Measurements from ENCODE around the gene HOXB6. TPM values are rescaled to one million over a fixed set of nuclear protein-coding genes. Genes with fewer than 3 reads are reported as not detected.

The HOXB6 gene
- total RNA-seq, 1 donor from 2014 or later: not detected

DNA sequence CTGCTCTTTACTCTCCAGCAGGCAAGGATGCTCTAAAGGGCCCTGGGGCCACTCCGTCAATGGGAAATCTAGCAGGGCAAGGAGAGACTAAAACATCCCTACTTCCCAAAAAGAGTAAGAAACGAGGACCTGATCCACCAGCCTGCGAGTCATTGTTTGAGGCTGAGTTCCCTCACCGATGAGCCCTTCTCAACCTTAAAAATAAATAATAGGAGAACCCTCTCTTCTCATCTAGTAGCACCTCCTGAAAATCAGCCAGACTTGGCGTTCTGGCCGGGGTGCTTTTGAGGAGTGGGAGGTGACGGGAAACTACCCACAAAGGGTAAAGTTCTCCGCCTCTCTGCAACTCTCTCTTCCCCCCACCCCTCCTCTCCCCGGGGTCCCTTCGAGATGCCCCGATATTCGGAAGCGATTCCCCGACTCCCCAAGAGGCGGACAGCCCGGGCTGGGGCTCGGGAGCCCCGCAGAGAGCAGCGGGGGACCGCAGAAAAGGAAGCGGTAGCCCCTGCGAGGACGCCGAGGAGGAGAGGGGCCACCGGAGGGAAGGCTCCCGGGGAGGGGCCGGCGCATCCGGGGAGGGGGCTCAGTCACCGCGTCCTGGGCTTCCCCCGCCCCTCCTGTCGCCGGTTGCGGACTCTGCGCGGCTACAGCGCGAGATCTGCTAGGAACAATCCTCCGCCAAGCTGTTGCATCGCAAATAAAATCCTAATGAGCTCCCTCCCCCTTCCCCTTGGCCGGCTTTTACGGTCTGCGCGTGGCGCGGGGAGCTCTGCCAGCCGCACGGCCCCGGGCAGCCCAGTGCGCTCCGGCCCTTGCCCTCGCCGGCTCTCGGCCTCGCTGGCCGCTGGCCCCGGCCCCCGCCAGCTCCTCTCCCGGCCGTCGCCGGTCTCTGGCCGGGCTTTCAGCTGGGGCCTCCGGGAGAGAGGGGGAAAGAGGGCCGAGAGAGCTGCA, 20.0 kb upstream of the HOXB6 start:
- Mint-ChIP-seq H3K27me3 (ENCODE audit: insufficient read depth, low read depth) (peaks cover 89% of the 10 kb centered on the region), H3K4me3 (no peak overlapping the region), H3K4me1 (peaks cover 6% of the 10 kb centered on the region), H3K36me3 (no peaks in the 10 kb centered on the region), H3K9me3 (peaks cover 13% of the 10 kb centered on the region), H3K27ac (no peak overlapping the region)
- H2AFZ ChIP-seq (replicated peaks): no peak overlapping the region
- no peaks in the 10 kb centered on the region for H3K36me3 ChIP-seq
- DNase-seq (ENCODE audit: low spot score): peak; percentile 65
- no peak overlapping the region for H3K27ac ChIP-seq
- peaks cover 9% of the 10 kb centered on the region for H3K4me1 ChIP-seq
- TF ChIP-seq, protein P1, sequence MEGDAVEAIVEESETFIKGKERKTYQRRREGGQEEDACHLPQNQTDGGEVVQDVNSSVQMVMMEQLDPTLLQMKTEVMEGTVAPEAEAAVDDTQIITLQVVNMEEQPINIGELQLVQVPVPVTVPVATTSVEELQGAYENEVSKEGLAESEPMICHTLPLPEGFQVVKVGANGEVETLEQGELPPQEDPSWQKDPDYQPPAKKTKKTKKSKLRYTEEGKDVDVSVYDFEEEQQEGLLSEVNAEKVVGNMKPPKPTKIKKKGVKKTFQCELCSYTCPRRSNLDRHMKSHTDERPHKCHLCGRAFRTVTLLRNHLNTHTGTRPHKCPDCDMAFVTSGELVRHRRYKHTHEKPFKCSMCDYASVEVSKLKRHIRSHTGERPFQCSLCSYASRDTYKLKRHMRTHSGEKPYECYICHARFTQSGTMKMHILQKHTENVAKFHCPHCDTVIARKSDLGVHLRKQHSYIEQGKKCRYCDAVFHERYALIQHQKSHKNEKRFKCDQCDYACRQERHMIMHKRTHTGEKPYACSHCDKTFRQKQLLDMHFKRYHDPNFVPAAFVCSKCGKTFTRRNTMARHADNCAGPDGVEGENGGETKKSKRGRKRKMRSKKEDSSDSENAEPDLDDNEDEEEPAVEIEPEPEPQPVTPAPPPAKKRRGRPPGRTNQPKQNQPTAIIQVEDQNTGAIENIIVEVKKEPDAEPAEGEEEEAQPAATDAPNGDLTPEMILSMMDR (IDR thresholded peaks at IDR 0.05): no peak
- peak; percentile 95 for TF ChIP-seq EZH2 (IDR thresholded peaks at IDR 0.05)
- no peak overlapping the region for H3K9ac ChIP-seq
- H3K4me2 ChIP-seq: peak overlapping the region; percentile 69
- H3F3A ChIP-seq (ENCODE audit: low read depth): peaks cover 4% of the 10 kb centered on the region
- peaks cover 99% of the 10 kb centered on the region for H4K20me1 ChIP-seq (ENCODE audit: low read depth)
- H3K9me3 ChIP-seq (ENCODE audit: low read depth): no peaks in the 10 kb centered on the region
- H3K4me3 ChIP-seq: peak overlapping the region; percentile 7
- peaks cover 100% of the 10 kb centered on the region for H3K27me3 ChIP-seq
- no peaks in the 10 kb centered on the region for H3K79me2 ChIP-seq (ENCODE audit: low read depth)

DNA sequence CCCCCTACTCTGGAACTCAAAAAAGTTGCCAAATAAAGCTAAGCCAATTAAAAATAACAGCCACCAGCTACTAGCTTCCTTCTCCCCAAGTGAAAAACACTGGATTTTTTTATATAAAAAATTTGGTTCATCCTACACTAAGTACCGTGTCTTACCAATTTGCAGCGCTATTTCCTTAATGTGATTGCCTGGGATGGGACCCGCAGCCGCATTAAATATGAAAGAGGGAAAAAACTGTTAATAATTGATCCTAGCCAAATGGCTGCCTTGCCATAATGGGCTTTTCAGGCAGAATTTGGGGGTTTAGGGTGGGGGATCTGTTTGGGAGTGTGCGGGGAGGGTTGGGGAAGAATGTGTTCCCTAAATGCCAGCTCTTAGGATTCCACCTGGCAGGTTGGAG, 19.3 kb upstream of the HOXB6 start:
- Mint-ChIP-seq H3K27ac (no peak overlapping the region), H3K4me1 (peaks cover 6% of the 10 kb centered on the region), H3K4me3 (no peak overlapping the region), H3K36me3 (no peaks in the 10 kb centered on the region), H3K9me3 (peaks cover 13% of the 10 kb centered on the region), H3K27me3 (ENCODE audit: insufficient read depth, low read depth) (peaks cover 88% of the 10 kb centered on the region)
- no peak overlapping the region for H3K27ac ChIP-seq
- no peaks in the 10 kb centered on the region for H3K36me3 ChIP-seq
- peaks cover 100% of the 10 kb centered on the region for H3K27me3 ChIP-seq
- H3K4me2 ChIP-seq: no peak overlapping the region
- H3K79me2 ChIP-seq (ENCODE audit: low read depth): no peaks in the 10 kb centered on the region
- H3F3A ChIP-seq (ENCODE audit: low read depth): peaks cover 4% of the 10 kb centered on the region
- TF ChIP-seq EZH2phosphoT487 (IDR thresholded peaks at IDR 0.05) (no peak), EZH2 (IDR thresholded peaks at IDR 0.05) (no peak)
- TF ChIP-seq, protein P1 (IDR thresholded peaks at IDR 0.05): no peak
- no peak overlapping the region for H2AFZ ChIP-seq (replicated peaks)
- H3K9ac ChIP-seq: no peak overlapping the region
- H3K4me3 ChIP-seq: no peak overlapping the region
- no peaks in the 10 kb centered on the region for H3K9me3 ChIP-seq (ENCODE audit: low read depth)
- H3K4me1 ChIP-seq: peaks cover 9% of the 10 kb centered on the region
- H4K20me1 ChIP-seq (ENCODE audit: low read depth): peaks cover 99% of the 10 kb centered on the region
- no peak for DNase-seq (ENCODE audit: low spot score)

DNA sequence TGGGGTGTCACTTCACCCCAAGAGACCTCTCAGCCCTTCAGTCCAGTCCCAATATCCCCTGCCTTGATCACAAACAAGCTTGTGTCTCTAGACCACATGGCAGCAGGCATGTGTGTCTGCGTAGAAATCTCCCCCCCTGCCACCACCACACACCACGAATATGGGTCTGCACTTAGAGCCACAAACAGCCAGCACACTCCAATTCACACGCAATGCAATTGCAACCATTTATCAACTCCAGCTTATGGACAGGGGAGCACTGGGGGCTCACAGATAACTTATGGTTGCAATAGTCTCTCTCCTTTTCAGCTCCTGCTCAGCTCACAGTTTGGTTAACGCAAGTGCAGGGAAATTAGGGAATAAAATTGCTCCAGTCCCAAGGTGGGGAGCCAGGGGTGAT, 18.8 kb upstream of the HOXB6 start:
- Histone ChIP-seq H2AFZ (replicated peaks) (no peak overlapping the region), H3K79me2 (ENCODE audit: low read depth) (no peaks in the 10 kb centered on the region), H3F3A (ENCODE audit: low read depth) (peaks cover 4% of the 10 kb centered on the region), H3K4me1 (peaks cover 9% of the 10 kb centered on the region), H3K27ac (no peak overlapping the region), H3K9me3 (ENCODE audit: low read depth) (no peaks in the 10 kb centered on the region), H4K20me1 (ENCODE audit: low read depth) (peaks cover 99% of the 10 kb centered on the region), H3K4me3 (no peak overlapping the region), H3K9ac (no peak overlapping the region), H3K4me2 (no peak overlapping the region), H3K27me3 (peaks cover 100% of the 10 kb centered on the region), H3K36me3 (no peaks in the 10 kb centered on the region)
- Mint-ChIP-seq H3K36me3 (no peaks in the 10 kb centered on the region), H3K9me3 (peaks cover 13% of the 10 kb centered on the region), H3K27me3 (ENCODE audit: insufficient read depth, low read depth) (peaks cover 88% of the 10 kb centered on the region), H3K4me1 (peaks cover 6% of the 10 kb centered on the region), H3K27ac (no peak overlapping the region), H3K4me3 (no peak overlapping the region)
- DNase-seq (ENCODE audit: low spot score): no peak
- TF ChIP-seq, protein P1 (IDR thresholded peaks at IDR 0.05): no peak
- TF ChIP-seq EZH2 (IDR thresholded peaks at IDR 0.05): no peak
- TF ChIP-seq EZH2phosphoT487 (IDR thresholded peaks at IDR 0.05): no peak
